GM18498 (cell line): ENCODE data around the gene ARSG.
A peak's percentile ranks its signal among the peaks of the same experiment; 100 is the strongest.
"Not testable (repeated sequence)": the region's sequence is repeated elsewhere in the genome, so short reads cannot be mapped to it uniquely, and the experiment has no call there.

Source experiments
- ATAC-seq: cut with Tn5 transposase; IDR thresholded peaks from one replicate; pipeline ENCODE4 v1.9.1; 2021; ENCODE audit warnings: mild to moderate bottlenecking, moderate library complexity; ENCODE audit not compliant: unreplicated experiment

ARSG gene

GRCh38 chr17:68276339-68276738 is 15.0 kb upstream of the ARSG start:
- ATAC-seq: not testable (repeated sequence)

GRCh38 chr17:68277807-68278206 is 13.5 kb upstream of the ARSG start:
- no peak for ATAC-seq

GRCh38 chr17:68281965-68282364 is 9.3 kb upstream of the ARSG start:
- not testable (repeated sequence) for ATAC-seq

GRCh38 chr17:68288375-68288774 is 2.9 kb upstream of the ARSG start:
- ATAC-seq: no peak

GRCh38 chr17:68288804-68289203 is 2.5 kb upstream of the ARSG start:
- ATAC-seq: no peak

- ATAC-seq: no peak
Measured at GRCh38 chr17:68289473-68289872, 1.8 kb upstream of the ARSG start.

GRCh38 chr17:68289936-68290267 is 1.4 kb upstream of the ARSG start:
- ATAC-seq: no peak

- ATAC-seq: no peak
Measured at GRCh38 chr17:68290268-68290954, 884 bp upstream of the ARSG start.

GRCh38 chr17:68291836-68292688 is 767 bp downstream of the ARSG start:
- ATAC-seq: peak; percentile 65

- no peak for ATAC-seq
Measured at GRCh38 chr17:68292689-68293040, 1.4 kb downstream of the ARSG start.

GRCh38 chr17:68293490-68294195 is 2.3 kb downstream of the ARSG start:
- ATAC-seq: no peak

GRCh38 chr17:68294196-68294555 is 2.9 kb downstream of the ARSG start:
- no peak for ATAC-seq

GRCh38 chr17:68294617-68295016 is 3.3 kb downstream of the ARSG start:
- no peak for ATAC-seq

- ATAC-seq: no peak
Measured at GRCh38 chr17:68295086-68295485, 3.8 kb downstream of the ARSG start.

GRCh38 chr17:68296217-68297191 is 5.2 kb downstream of the ARSG start:
- no peak for ATAC-seq

- no peak for ATAC-seq
Measured at GRCh38 chr17:68297195-68297594, 5.9 kb downstream of the ARSG start.

- no peak for ATAC-seq
Measured at GRCh38 chr17:68298601-68299000, 7.3 kb downstream of the ARSG start.

GRCh38 chr17:68299817-68300216 is 8.5 kb downstream of the ARSG start:
- ATAC-seq: no peak

- ATAC-seq: no peak
Measured at GRCh38 chr17:68301438-68301959, 10.2 kb downstream of the ARSG start.

GRCh38 chr17:68302066-68302564 is 10.8 kb downstream of the ARSG start:
- no peak for ATAC-seq
